Left ventricle myocardium inferior (tissue), 1 donor: ENCODE data around the gene TIAM2. TPM values are rescaled to one million over a fixed set of nuclear protein-coding genes. Genes with fewer than 3 reads are reported as not detected.

Source experiments
- DNase-seq: peaks from one replicate; pipeline ENCODE4 v3.0.0-alpha.2; 2020
- H3K27ac ChIP-seq: fragments of 200-600 bp; replicated peaks from 2 replicates; pipeline ENCODE4 v1.8.0; 2021
- H3K27me3 ChIP-seq: fragments of 200-600 bp; 2 replicates; pipeline ENCODE4 v1.8.0; 2021; ENCODE audit warnings: low read depth
- H3K36me3 ChIP-seq: fragments of 200-600 bp; 2 replicates; pipeline ENCODE4 v1.8.0; 2021
- H3K4me1 ChIP-seq: fragments of 200-600 bp; 2 replicates; pipeline ENCODE4 v1.8.0; 2021
- H3K4me3 ChIP-seq: fragments of 200-600 bp; 2 replicates; pipeline ENCODE4 v1.8.0; 2021; ENCODE audit warnings: mild to moderate bottlenecking, moderate library complexity
- H3K9me3 ChIP-seq: fragments of 200-600 bp; replicated peaks from 2 replicates; pipeline ENCODE4 v1.8.0; 2021
- intact Hi-C: fragments of 100-400 bp; cut with micrococcal nuclease; formaldehyde crosslinking; loops from one replicate; pipeline ENCODE4 v1.11.0; 2022
- total RNA-seq: library from RNA; stranded (reverse); fragmentation: NEBNext Ultra II Directional; extraction: Animal tissue kit (Norgen Biotek cat#: 25700); gene quantifications from one replicate; pipeline ENCODE4 v1.2.1, GENCODE V29; 2021
- TF ChIP-seq, protein P1 (sequence below): fragments of 200-600 bp; IDR thresholded peaks from 2 replicates; pipeline ENCODE4 v1.8.0; 2021; ENCODE audit warnings: antibody characterized with exemption, mild to moderate bottlenecking, borderline replicate concordance
- donor health status: DM: no; HTN: yes; CAD: no; lungs with severe emphysema.

The TIAM2 gene
- total RNA-seq, 1 donor from 2014 or later = 12.0 TPM

DNA sequence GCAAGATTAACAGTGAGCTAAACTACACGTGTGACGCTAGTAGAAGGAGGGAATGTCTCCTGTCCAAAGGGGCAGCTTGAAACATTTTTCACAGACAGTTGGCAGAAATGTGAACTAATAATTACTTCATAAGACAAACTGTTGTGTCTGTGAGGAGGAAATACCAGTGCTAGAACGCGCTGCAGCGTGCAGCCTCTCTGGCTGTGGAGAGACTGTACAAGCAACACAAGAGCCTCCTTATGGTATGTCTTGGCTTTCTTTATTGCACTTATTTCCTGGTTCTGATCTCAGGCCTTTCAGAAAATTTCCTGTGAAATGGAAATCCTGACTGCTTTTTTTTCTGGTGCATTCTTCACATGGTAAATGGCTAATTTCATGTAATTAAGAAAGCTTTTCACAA is 25.3 kb upstream of the TIAM2 start:
- intact Hi-C loops = no loop called here
- H3K4me1 ChIP-seq = no peaks in the 10 kb centered on the region
- H3K36me3 ChIP-seq = no peaks in the 10 kb centered on the region
- no peak overlapping the region for H3K27ac ChIP-seq
- no peaks in the 10 kb centered on the region for H3K27me3 ChIP-seq
- no peak for DNase-seq
- no peak overlapping the region for H3K4me3 ChIP-seq
- no peaks in the 10 kb centered on the region for H3K9me3 ChIP-seq
- TF ChIP-seq, protein P1, sequence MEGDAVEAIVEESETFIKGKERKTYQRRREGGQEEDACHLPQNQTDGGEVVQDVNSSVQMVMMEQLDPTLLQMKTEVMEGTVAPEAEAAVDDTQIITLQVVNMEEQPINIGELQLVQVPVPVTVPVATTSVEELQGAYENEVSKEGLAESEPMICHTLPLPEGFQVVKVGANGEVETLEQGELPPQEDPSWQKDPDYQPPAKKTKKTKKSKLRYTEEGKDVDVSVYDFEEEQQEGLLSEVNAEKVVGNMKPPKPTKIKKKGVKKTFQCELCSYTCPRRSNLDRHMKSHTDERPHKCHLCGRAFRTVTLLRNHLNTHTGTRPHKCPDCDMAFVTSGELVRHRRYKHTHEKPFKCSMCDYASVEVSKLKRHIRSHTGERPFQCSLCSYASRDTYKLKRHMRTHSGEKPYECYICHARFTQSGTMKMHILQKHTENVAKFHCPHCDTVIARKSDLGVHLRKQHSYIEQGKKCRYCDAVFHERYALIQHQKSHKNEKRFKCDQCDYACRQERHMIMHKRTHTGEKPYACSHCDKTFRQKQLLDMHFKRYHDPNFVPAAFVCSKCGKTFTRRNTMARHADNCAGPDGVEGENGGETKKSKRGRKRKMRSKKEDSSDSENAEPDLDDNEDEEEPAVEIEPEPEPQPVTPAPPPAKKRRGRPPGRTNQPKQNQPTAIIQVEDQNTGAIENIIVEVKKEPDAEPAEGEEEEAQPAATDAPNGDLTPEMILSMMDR = no peak

DNA sequence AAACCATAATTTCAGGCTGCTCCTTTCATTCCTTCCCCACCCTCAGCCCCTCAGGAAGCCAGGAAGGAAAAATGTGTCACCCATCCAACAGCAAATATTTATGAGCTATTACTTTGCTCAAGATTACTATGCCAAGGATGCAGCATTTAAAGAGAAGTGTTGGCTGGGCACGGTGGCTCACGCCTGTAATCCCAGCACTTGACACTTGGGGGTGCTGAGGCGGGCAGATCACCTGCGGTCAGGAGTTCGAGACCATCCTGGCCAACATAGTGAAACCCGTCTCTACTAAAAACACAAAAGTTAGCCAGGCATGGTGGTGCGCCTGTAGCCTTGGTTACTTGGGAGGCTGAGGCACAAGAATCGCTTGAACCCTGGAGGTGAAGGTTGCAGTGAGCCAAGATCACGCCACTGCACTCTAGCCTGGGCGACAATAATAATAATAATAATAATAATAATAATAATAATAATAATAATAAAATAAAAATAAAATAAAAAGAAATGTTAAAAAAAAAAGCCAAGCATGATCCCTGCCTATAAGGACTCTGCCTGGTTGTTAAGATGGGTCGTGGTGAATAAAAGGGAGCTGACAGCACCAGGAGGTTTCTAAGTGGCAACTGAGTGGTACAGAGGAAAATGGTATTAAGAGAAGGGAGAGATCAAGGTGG is 20.5 kb upstream of the TIAM2 start:
- no peak for DNase-seq
- no peak overlapping the region for H3K27ac ChIP-seq
- TF ChIP-seq, protein P1 = no peak

DNA sequence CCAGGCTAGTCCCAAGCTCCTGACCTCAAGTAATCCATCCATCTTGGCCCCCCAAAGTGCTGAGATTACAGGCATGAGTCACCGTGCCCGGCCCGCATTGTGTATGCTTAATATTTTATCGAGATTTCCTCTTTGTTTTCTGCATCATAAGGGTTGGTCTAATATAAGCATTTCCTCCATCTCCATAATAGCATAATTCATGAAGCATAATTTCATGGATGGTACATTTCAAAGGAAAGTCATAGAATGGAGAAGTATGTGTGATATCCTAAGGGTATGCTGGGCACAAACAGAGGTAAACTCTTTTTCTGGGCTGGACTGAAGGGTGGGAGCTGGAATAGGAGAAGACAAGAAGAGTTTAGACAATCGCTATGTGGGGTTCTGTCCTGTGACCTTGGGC is 17.5 kb upstream of the TIAM2 start:
- Histone ChIP-seq H3K4me3 (no peak overlapping the region), H3K36me3 (no peaks in the 10 kb centered on the region), H3K27ac (no peak overlapping the region), H3K9me3 (no peaks in the 10 kb centered on the region), H3K27me3 (no peaks in the 10 kb centered on the region), H3K4me1 (no peaks in the 10 kb centered on the region)
- no peak for DNase-seq
- intact Hi-C loops = no loop called here
- TF ChIP-seq, protein P1 = no peak

More for the DNA sequence above, 20.5 kb upstream of the TIAM2 start:
- intact Hi-C loops = no loop called here
- no peak overlapping the region for H3K4me3 ChIP-seq
- H3K4me1 ChIP-seq = no peaks in the 10 kb centered on the region
- H3K36me3 ChIP-seq = no peaks in the 10 kb centered on the region
- no peaks in the 10 kb centered on the region for H3K9me3 ChIP-seq
- H3K27me3 ChIP-seq = no peaks in the 10 kb centered on the region

DNA sequence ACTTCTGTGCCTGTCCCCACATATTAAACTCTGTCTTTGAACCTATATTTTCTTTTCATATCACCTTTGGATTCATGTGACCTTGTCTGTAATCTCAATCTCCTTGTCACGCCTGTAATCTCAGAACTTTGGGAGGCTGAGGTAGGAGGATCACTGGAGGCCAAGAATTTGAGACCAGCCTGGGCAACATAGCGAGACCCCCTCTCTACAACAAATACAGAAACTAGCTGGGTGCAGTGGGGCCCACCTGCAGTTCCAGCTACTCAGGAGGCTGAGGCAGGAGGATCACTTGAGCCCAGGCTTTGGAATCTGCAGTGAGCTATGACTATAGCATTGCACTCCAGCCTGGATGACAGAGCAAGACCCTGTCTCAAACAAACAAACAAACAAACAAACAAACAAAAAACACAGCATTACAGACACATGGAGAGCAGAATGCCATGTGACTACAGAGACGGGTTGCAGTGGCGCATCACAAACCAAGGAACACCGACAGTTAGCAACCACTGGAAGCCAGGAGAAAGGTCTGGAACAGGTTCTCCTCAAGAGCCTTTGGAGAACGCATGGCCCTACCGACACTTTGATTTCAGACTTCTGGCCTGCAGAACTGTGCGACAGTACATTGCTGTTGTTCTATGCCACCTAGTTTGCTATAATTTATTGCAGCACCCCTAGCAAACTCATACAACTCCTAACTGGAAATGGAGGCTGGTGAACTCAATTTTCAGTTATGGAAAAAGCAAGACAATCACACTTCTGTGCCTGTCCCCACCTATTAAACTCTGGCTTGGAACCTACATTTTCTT is 14.6 kb upstream of the TIAM2 start:
- Histone ChIP-seq H3K27me3 (no peaks in the 10 kb centered on the region), H3K4me3 (no peak overlapping the region), H3K36me3 (no peaks in the 10 kb centered on the region), H3K9me3 (no peaks in the 10 kb centered on the region), H3K4me1 (no peaks in the 10 kb centered on the region), H3K27ac (no peak overlapping the region)
- TF ChIP-seq, protein P1 = no peak
- no peak for DNase-seq
- intact Hi-C loops = no loop called here

DNA sequence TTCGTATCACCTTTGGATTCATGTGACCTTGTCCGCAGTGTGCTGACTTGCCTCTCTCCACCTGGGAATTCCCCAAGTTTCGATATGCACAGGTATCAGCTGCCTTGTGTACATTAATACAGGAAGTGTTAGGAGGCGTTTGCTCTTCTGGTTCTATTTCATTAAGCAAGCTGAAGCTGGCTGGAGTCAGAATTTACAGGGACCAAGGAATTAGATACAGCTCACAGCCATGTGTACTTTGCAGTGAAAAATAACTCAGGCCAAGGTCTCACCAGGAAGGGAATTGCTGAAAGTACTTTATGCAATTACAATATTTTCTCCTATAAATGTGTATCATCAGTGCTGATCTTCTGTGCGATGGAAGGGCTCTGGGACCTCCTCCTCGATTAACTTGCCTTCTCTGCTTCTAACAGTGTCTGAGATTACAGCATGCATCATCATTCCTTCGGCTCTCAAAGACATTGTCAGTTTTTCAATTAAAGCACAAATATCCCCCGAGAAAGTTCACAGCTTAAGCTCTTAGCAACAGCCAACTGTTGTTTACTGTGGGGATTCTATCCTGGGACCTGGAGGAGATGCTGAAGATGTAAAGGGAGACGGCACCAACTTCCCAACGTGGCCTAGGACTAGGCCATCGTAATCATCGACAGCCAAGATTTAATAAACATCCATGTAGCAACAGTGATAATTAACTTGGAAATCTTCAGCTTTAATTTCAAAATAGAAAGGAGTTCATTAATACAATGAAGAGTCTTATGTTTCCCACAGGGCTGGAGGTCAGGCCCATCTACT is 13.8 kb upstream of the TIAM2 start:
- no peaks in the 10 kb centered on the region for H3K4me1 ChIP-seq
- no peaks in the 10 kb centered on the region for H3K36me3 ChIP-seq
- no peaks in the 10 kb centered on the region for H3K9me3 ChIP-seq
- DNase-seq = no peak
- no peak overlapping the region for H3K27ac ChIP-seq
- no peaks in the 10 kb centered on the region for H3K27me3 ChIP-seq
- TF ChIP-seq, protein P1 = no peak
- H3K4me3 ChIP-seq = no peak overlapping the region
- intact Hi-C loops = no loop called here
